NCI-H748 (cell line): ENCODE results near the gene CPNE8.

Experiments used
- DNase-seq: peaks from one replicate; lab custom pipeline; 2025; ENCODE audit not compliant: unreplicated experiment; lab: John Stamatoyannopoulos, UW

Gene CPNE8

GRCh38 chr12:38653650-38654049 is 251.7 kb downstream of the CPNE8 start:
- no peak for DNase-seq

GRCh38 chr12:38648813-38649212 is 256.6 kb downstream of the CPNE8 start:
- DNase-seq = no peak

GRCh38 chr12:38646146-38646545 is 259.2 kb downstream of the CPNE8 start:
- DNase-seq = no peak

GRCh38 chr12:38639625-38640024 is 265.8 kb downstream of the CPNE8 start:
- DNase-seq = no peak

- no peak for DNase-seq
These were observed 267.0 kb downstream of the CPNE8 start for GRCh38 chr12:38638401-38638800.

GRCh38 chr12:38633511-38633910 is 271.9 kb downstream of the CPNE8 start:
- DNase-seq = no peak

- DNase-seq = no peak
These were observed 276.3 kb downstream of the CPNE8 start for GRCh38 chr12:38629064-38629463.

GRCh38 chr12:38628288-38628687 is 277.1 kb downstream of the CPNE8 start:
- no peak for DNase-seq

- DNase-seq = no peak
These were observed 280.1 kb downstream of the CPNE8 start for GRCh38 chr12:38625306-38625705.

GRCh38 chr12:38614171-38614570 is 291.2 kb downstream of the CPNE8 start:
- no peak for DNase-seq

GRCh38 chr12:38610808-38611350 is 294.5 kb downstream of the CPNE8 start:
- DNase-seq = no peak

GRCh38 chr12:38607295-38607694 is 298.1 kb downstream of the CPNE8 start:
- DNase-seq = no peak
